LNCaP clone FGC (cell line): ENCODE results near the gene TMEM185B.

Source experiments
- DNase-seq: peaks from one replicate; pipeline ENCODE4 v3.0.0-alpha.2; 2011; ENCODE audit warnings: low read depth
- H3K4me3 ChIP-seq: 2 replicates; pipeline ENCODE4 v1.5.1; 2011; ENCODE audit warnings: mild to moderate bottlenecking, low read depth, low read length, control low read depth
- TF ChIP-seq, protein P1 (sequence below): IDR thresholded peaks from 2 replicates; pipeline ENCODE4 v1.5.1; 2012; ENCODE audit warnings: mild to moderate bottlenecking; ENCODE audit not compliant: control insufficient read depth, insufficient read depth; ENCODE audit errors: extremely low read depth

Gene TMEM185B

DNA sequence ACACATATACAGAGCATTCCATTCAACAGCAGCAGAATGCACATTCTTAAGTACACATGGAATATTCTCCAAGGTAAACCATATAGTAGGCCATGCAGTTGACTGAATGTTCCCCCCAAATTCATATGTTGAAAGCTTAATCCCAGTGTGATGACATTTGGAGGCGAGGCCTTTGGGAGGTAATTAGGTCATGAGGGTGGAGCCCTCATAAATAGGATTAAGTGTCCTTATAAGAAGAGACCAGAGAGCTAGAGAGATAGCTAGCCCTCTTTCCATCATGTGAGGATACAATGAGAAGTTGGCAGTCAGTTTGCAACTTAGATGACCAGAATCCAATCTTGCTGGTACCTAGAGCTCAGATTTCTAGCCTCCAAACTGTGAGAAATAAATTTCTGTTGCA is 27.6 kb downstream of the TMEM185B start:
- no peak for DNase-seq
- no peak overlapping the region for H3K4me3 ChIP-seq
- TF ChIP-seq, protein P1, sequence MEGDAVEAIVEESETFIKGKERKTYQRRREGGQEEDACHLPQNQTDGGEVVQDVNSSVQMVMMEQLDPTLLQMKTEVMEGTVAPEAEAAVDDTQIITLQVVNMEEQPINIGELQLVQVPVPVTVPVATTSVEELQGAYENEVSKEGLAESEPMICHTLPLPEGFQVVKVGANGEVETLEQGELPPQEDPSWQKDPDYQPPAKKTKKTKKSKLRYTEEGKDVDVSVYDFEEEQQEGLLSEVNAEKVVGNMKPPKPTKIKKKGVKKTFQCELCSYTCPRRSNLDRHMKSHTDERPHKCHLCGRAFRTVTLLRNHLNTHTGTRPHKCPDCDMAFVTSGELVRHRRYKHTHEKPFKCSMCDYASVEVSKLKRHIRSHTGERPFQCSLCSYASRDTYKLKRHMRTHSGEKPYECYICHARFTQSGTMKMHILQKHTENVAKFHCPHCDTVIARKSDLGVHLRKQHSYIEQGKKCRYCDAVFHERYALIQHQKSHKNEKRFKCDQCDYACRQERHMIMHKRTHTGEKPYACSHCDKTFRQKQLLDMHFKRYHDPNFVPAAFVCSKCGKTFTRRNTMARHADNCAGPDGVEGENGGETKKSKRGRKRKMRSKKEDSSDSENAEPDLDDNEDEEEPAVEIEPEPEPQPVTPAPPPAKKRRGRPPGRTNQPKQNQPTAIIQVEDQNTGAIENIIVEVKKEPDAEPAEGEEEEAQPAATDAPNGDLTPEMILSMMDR = no peak

DNA sequence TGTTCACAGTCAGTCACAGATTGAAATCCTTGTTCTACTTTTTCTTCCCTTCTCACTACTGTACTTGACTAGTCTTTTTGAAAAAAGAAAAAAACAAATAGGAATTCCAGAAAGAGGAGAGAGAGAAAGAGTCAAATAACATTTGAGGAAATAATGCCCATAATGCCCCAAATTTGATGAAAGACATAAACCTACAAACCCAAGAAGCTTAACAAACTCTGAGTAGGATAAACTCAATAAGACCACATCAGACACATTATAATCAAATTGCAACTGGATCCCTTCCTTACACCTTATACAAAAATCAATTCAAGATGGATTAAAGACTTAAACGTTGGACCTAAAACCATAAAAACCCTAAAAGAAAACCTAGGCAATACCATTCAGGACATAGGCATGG is 30.9 kb downstream of the TMEM185B start:
- TF ChIP-seq, protein P1 = no peak
- no peak for DNase-seq
- no peak overlapping the region for H3K4me3 ChIP-seq

DNA sequence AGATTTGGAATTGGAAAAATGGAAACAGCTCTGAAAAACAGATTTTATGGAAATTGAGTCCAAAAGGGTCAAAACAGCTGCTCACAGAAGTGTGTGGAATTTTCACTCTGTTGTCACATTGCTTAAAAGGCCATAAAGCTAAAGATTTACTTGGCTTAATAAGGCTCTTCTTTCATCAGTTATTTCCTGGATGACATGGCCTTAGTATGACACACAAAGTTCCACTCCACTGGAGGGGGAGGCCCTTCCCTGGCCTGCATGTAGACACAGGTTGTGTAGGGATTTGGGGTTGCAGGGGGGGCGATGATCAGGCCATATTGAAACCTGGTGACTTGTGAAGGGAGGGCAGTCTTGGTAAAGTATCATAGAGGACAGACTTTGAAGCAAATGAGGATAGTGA is 34.0 kb downstream of the TMEM185B start:
- TF ChIP-seq, protein P1 = no peak
- DNase-seq = no peak
- H3K4me3 ChIP-seq = no peak overlapping the region

DNA sequence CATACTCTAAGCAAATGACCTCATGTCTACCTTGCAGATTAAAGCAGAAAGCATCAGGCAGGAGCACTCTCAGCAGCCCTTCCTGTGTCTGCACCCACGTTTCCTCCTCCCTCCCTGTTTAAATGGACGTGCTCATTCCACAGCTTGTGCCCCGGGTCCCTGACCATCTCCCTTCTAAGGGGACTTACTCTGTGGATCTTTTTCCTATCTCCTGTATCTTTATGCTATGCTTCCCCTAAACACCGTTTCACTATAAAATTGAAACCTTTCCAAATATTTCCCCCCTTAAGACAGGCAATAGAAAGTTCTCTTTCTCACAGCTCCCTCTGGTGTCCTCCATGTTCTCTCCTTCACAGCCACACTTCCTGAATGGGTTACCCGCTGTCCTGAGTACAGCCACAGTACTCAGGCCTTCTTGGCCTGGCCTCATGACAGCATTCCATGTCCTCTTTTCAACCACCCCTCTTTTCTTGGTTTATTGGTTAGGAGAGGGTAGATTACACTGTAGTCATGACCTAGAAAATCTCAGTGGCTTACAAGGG is 41.1 kb downstream of the TMEM185B start:
- DNase-seq = no peak
- TF ChIP-seq, protein P1 = no peak
- H3K4me3 ChIP-seq = no peak overlapping the region

DNA sequence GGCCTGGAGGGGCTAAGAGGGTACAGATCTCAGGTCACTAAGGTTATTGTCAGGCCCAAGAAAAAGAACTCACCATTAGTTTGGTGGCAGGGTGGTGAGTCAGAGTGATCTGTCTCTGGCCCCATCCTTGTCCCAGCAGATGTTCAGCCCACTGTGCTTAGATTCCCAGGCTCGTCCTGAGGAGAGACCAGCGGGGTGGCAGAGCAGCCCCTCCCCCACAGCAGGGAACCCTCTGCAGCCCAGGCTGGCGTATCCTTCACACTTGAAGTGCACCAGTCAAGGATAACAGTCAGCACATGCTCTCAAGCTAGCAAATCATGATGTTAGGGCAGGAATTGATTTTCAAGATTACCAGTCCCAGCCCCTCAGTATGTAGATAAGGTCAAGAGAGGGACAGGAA is 43.1 kb downstream of the TMEM185B start:
- H3K4me3 ChIP-seq = no peak overlapping the region
- TF ChIP-seq, protein P1 = no peak
- DNase-seq = no peak

DNA sequence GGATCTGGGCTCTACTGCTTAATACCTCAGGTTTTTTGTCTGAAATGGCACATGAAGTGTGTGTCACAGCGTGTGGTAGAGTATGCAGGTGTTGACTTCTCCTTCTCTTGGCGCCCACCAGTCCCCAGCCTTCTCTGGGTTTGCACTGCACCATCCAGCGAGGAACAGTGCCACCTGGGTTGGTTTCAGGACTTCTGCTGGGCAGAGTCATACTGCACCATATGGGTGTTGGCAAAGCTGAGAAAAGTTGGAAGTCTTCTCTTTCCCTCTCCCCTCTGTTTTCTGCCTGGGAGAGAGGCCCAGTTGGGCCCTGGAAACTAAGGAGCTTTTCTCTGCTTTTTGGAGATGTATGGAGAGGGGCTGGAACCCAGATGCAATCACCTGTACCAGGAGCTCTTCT is 43.8 kb downstream of the TMEM185B start:
- H3K4me3 ChIP-seq = no peak overlapping the region
- TF ChIP-seq, protein P1 = no peak

DNA sequence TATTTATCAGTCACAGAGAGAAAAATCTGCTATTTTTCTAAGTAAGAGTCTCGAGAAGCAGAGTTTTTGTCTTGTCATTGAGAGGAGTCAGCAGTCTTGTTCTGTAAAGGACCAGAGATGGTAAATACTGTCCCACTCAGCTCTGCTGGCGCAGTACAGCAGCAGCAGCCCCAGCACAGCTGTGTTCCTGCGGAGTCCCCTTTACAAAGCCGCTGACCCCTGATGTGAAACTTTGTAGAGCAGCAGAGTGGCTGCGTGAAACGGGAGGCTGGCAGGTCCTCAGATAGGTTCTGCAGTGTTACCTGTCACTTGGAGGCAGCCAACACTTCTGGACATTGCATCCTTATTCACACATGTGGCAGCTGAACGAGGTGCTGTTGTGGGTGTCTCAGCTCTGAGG is 45.2 kb downstream of the TMEM185B start:
- H3K4me3 ChIP-seq = no peak overlapping the region
- TF ChIP-seq, protein P1 = no peak
- no peak for DNase-seq

More for the DNA sequence above, 43.8 kb downstream of the TMEM185B start:
- DNase-seq = no peak
